Fibroblast of mammary gland (primary cell): ENCODE measurements around the gene GPC2.

Experiments
- DNase-seq: peaks from one replicate; pipeline ENCODE4 v3.0.0-alpha.2; 2010; ENCODE audit warnings: low read depth
- H3K4me3 ChIP-seq: 2 replicates; pipeline ENCODE4 v1.5.1; 2011; ENCODE audit warnings: low read depth, mild to moderate bottlenecking, low read length, moderate library complexity; ENCODE audit not compliant: control insufficient read depth
- TF ChIP-seq, protein P1 (sequence below): conservative IDR thresholded peaks from 2 replicates; pipeline ENCODE4 v1.5.1; 2011; ENCODE audit warnings: low read depth, low read length, inconsistent platforms; ENCODE audit not compliant: control insufficient read depth, insufficient read depth

Gene GPC2

DNA sequence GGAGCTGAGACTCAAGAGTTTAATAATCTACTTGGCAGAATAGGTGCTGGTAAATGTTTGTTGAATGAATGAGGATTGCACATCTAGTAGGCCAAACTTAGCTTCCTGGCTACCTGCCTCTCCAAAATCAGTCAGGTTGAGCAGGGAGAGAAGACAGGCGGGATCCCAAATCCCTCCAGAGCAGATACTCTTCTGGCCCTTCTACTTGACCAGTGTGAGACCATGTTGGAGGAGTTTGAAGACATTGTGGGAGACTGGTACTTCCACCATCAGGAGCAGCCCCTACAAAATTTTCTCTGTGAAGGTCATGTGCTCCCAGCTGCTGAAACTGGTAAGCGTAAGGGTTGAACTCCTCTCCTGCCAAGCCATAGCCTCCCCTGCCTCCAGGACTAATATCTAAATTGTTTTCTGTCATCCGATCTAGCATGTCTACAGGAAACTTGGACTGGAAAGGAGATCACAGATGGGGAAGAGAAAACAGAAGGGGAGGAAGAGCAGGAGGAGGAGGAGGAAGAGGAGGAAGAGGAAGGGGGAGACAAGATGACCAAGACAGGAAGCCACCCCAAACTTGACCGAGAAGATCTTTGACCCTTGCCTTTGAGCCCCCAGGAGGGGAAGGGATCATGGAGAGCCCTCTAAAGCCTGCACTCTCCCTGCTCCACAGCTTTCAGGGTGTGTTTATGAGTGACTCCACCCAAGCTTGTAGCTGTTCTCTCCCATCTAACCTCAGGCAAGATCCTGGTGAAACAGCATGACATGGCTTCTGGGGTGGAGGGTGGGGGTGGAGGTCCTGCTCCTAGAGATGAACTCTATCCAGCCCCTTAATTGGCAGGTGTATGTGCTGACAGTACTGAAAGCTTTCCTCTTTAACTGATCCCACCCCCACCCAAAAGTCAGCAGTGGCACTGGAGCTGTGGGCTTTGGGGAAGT lies 52.6 kb downstream of the GPC2 start:
- H3K4me3 ChIP-seq, result no peak overlapping the region
- no peak for DNase-seq
- TF ChIP-seq, protein P1, sequence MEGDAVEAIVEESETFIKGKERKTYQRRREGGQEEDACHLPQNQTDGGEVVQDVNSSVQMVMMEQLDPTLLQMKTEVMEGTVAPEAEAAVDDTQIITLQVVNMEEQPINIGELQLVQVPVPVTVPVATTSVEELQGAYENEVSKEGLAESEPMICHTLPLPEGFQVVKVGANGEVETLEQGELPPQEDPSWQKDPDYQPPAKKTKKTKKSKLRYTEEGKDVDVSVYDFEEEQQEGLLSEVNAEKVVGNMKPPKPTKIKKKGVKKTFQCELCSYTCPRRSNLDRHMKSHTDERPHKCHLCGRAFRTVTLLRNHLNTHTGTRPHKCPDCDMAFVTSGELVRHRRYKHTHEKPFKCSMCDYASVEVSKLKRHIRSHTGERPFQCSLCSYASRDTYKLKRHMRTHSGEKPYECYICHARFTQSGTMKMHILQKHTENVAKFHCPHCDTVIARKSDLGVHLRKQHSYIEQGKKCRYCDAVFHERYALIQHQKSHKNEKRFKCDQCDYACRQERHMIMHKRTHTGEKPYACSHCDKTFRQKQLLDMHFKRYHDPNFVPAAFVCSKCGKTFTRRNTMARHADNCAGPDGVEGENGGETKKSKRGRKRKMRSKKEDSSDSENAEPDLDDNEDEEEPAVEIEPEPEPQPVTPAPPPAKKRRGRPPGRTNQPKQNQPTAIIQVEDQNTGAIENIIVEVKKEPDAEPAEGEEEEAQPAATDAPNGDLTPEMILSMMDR, result no peak

DNA sequence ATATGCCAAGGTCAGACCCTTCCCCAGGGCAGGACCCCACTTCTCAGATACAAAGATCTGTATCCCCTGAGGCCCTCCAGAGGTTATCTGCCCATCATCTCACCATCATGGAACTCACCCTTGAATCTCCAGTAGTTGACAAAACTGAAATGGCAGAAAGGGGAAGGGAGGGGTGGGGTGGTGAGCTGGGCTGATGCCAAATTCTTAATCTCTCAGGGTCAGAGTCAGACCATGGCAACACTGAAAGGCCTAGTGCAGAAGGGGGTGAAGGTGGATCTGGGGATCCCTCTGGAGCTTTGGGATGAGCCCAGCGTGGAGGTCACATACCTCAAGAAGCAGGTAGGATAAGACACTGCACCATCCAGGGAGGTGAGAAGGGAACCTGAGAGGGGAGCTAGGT lies 54.6 kb downstream of the GPC2 start:
- TF ChIP-seq, protein P1, result no peak
- no peak overlapping the region for H3K4me3 ChIP-seq
- no peak for DNase-seq

DNA sequence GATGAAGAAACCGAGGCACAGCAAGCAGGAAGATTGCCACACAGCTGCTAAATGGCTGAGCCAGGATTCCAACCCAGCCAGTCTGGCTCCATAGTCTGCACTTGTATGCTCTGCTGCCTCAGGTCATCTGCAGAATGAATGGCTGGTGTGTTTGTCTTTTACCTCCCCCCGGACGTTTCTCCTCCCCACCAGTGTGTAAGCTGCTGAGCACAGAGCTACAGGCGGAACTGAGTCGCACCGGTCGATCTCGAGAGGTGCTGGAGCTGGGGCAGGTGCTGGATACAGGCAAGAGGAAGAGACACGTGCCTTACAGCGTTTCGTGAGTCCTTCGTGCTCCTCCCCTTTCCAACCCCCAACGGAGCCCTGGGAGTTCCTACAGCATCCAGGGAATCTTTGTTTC lies 55.1 kb downstream of the GPC2 start:
- TF ChIP-seq, protein P1, result no peak
- H3K4me3 ChIP-seq, result no peak overlapping the region
- DNase-seq, result no peak

DNA sequence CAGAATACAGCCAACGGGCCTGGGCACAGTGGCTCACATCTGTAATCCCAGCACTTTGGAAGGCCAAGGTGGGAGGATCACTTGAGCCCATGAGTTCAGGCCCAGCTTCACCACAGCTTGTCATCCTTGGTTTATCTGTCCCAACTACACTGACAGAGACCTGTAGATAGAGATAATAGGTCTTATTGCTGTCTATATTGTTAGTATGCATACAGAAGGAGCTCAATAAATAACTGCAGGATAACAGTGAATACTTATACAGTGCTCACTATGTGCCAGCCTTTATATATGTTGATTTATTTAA lies 56.5 kb downstream of the GPC2 start:
- TF ChIP-seq, protein P1, result no peak
- no peak for DNase-seq
- peak overlapping the region; percentile 97 for H3K4me3 ChIP-seq

DNA sequence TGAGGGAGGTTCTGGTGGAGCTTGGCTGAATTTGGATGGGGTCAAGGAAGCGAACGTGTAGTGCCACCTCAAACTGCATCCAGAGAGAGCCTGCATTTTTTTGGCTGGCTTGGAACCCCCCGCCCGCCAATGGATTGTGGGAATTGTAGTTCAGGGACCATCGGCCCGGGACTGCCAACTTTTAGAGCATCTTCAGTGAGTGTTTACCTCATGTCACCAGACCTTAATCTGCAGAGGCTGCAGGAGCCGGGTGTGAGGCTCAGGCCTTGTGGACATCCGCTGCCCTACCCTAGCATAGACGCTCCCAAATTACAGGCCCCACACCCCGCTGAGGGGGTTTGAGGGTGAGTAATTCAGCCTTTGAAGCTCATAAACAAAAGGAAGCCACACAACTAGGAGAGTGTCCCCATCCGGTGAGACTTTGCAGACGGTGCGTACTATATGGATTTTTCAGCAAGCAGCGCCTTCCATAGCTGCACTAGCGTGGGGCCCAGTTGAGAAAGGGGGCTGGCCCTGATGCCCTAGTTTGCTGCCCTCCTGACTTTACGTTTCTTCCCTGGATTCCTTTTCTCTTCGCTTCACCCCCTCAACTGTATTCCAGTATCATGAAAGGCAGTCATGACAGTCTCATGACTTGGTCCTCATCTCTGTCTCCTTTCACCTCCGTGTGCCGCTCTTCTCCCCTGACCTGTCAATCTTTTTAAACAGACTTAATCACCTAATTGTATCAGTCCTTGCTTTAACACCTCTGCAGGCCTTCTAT lies 57.0 kb downstream of the GPC2 start:
- peak; percentile 64 for DNase-seq
- TF ChIP-seq, protein P1, result no peak
- H3K4me3 ChIP-seq, result peak overlapping the region; percentile 97
